ENCODE measurements around the gene REEP5.

GRCh38 chr5:112880219-112880964 lies 41.6 kb downstream of the REEP5 start:
- TF ChIP-seq CTCF (IDR thresholded peaks at IDR 0.05) (no peak), POLR2A (IDR thresholded peaks at IDR 0.05) (no peak)

Measured in esophagus squamous epithelium (tissue), 4 donors.